ENCODE results near the gene LPGAT1.

Gene LPGAT1

DNA sequence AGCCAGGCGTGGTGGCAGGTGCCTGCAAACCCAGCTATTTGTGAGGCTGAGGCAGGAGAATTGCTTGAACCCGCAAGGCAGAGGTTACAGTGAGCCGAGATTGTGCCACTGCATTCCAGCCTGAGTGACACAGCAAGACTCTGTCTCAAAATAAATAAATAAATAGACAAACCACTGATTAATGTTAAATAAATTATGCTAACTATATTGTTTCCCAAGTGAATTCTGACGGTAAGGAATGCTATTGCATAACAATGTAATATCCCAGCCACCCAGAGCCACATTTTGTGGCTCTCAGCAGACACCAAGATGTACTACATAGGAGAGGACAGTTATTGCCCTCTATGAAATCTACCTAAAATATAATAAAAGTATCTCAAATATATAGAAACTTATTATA lies 55.4 kb downstream of the LPGAT1 start:
- no peak for DNase-seq (ENCODE audit: low read depth)

GRCh38 chr1:211764701-211765100 lies 65.9 kb downstream of the LPGAT1 start:
- no peak for DNase-seq (ENCODE audit: low read depth)
- TF ChIP-seq, protein P1, sequence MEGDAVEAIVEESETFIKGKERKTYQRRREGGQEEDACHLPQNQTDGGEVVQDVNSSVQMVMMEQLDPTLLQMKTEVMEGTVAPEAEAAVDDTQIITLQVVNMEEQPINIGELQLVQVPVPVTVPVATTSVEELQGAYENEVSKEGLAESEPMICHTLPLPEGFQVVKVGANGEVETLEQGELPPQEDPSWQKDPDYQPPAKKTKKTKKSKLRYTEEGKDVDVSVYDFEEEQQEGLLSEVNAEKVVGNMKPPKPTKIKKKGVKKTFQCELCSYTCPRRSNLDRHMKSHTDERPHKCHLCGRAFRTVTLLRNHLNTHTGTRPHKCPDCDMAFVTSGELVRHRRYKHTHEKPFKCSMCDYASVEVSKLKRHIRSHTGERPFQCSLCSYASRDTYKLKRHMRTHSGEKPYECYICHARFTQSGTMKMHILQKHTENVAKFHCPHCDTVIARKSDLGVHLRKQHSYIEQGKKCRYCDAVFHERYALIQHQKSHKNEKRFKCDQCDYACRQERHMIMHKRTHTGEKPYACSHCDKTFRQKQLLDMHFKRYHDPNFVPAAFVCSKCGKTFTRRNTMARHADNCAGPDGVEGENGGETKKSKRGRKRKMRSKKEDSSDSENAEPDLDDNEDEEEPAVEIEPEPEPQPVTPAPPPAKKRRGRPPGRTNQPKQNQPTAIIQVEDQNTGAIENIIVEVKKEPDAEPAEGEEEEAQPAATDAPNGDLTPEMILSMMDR (conservative IDR thresholded peaks at IDR 0.05; ENCODE audit: low read depth, low read length) = no peak
- H3K4me3 ChIP-seq (ENCODE audit: low read depth, low read length) = no peak overlapping the region

More for the DNA sequence above, 55.4 kb downstream of the LPGAT1 start:
- H3K4me3 ChIP-seq (ENCODE audit: low read depth, low read length) = no peak overlapping the region
- TF ChIP-seq, protein P1 (conservative IDR thresholded peaks at IDR 0.05; ENCODE audit: low read depth, low read length) = no peak

- no peak overlapping the region for H3K4me3 ChIP-seq (ENCODE audit: low read depth, low read length)
- TF ChIP-seq, protein P1 (conservative IDR thresholded peaks at IDR 0.05; ENCODE audit: low read depth, low read length) = no peak
- no peak for DNase-seq (ENCODE audit: low read depth)
Observed at GRCh38 chr1:211762206-211762605, 68.4 kb downstream of the LPGAT1 start.

DNA sequence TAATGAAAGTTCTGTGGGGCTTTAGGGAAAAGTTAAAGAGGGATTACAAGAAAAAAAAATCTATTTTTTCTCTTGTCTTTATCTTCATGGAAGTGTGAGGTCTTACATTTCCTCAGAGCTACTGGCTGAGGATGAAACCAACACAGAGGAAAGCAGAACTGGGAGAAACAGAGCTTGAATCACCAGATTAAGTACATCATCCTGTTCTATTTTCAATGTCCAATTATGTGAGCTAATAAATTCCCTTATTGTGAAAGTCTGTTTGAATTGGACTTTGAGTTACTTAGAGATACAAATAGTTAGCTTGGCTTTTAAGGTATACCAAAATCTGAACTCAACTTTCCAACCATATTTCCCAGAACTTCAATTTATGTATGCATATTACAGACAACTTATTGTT lies 69.2 kb downstream of the LPGAT1 start:
- DNase-seq (ENCODE audit: low read depth) = no peak
- TF ChIP-seq, protein P1 (conservative IDR thresholded peaks at IDR 0.05; ENCODE audit: low read depth, low read length) = no peak
- no peak overlapping the region for H3K4me3 ChIP-seq (ENCODE audit: low read depth, low read length)

GRCh38 chr1:211756471-211757020 lies 74.0 kb downstream of the LPGAT1 start:
- no peak overlapping the region for H3K4me3 ChIP-seq (ENCODE audit: low read depth, low read length)
- no peak for DNase-seq (ENCODE audit: low read depth)
- TF ChIP-seq, protein P1 (conservative IDR thresholded peaks at IDR 0.05; ENCODE audit: low read depth, low read length) = no peak

DNA sequence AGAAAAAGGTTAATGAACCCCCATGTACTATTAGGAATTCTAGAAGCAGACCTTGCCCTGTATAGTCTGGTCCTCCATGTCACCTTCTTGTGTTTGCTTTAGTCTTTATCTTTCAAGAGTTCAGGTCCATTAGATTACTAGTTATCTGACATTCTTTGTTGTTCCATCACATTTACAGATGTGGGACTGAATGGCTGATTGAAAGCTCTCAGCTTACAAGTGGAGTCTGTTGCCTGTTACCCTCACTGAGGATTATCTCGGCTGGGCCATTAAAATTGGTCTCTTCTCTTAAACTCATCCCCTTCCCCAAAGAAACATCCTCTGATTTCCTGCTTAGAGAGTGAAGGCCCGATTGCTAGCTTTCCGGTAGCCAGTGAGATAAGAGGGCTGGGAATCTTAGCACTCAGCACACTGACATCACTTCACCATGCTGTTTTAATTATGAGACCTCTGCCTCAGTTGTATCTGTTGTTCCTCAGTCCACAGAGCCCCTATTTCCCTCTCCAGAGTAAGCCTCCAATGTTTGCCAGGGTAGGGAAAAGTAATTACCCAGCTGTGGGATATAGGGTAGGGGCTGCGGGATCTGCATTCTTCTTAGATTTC lies 76.8 kb downstream of the LPGAT1 start:
- TF ChIP-seq, protein P1 (conservative IDR thresholded peaks at IDR 0.05; ENCODE audit: low read depth, low read length) = no peak
- DNase-seq (ENCODE audit: low read depth) = no peak
- no peak overlapping the region for H3K4me3 ChIP-seq (ENCODE audit: low read depth, low read length)

DNA sequence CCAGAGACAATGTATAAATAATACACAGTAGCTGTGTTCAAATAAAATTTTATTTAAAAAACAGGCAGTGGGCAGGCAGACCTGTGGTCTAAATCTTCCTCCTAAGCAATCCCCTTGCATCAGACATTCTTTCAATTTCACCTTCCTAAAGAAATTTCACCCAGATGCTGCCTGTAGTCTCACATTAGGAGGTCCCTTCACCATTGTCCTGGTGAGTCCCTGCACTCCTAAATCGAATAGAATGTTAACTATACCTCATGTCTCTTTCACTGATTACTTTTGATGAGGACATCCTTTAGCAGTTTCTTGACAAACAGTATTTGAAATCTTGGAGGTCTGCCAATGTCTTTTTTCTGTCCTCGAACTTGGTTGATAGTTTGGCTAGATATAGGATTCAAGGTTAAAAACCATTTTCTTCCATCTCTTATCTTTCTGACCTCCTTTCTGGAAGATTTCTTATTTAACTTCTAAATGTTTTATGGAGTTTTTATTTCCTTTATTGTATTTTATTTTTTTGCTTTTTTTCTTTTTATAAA lies 77.5 kb downstream of the LPGAT1 start:
- no peak overlapping the region for H3K4me3 ChIP-seq (ENCODE audit: low read depth, low read length)
- TF ChIP-seq, protein P1 (conservative IDR thresholded peaks at IDR 0.05; ENCODE audit: low read depth, low read length) = no peak
- DNase-seq (ENCODE audit: low read depth) = peak; percentile 42

Data from choroid plexus epithelial cell (primary cell).